Measurements from ENCODE around the gene KANK3.
A peak's percentile ranks its signal among the peaks of the same experiment; 100 is the strongest.
"Not testable (repeated sequence)": the region's sequence is repeated elsewhere in the genome, so short reads cannot be mapped to it uniquely, and the experiment has no call there.

Gene KANK3

DNA sequence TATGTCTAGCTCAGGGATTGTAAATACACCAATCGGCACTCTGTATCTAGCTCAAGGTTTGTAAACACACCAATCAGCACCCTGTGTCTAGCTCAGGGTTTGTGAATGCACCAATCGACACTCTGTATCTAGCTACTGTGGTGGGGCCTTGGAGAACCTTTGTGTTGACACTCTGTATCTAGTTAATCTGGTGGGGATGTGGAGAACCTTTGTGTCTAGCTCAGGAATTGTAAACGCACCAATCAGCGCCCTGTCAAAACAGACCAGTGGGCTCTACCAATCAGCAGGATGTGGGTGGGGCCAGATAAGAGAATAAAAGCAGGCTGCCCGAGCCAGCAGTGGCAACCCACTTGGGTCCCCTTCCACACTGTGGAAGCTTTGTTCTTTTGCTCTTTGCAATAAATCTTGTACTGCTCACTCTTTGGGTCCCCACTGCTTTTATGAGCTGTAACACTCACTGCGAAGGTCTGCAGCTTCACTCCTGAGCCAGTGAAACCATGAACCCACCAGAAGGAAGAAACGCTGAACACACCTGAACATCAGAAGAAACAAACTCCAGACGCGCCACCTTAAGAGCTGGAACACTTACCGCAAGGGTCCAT is 33.4 kb upstream of the KANK3 start:
- not testable (repeated sequence) for H3K27ac Mint-ChIP-seq, H3K4me3 Mint-ChIP-seq, ATAC-seq, H3K4me1 Mint-ChIP-seq, H3K9me3 Mint-ChIP-seq, H3K27me3 Mint-ChIP-seq
- peaks cover 29% of the 10 kb centered on the region for H3K36me3 Mint-ChIP-seq

DNA sequence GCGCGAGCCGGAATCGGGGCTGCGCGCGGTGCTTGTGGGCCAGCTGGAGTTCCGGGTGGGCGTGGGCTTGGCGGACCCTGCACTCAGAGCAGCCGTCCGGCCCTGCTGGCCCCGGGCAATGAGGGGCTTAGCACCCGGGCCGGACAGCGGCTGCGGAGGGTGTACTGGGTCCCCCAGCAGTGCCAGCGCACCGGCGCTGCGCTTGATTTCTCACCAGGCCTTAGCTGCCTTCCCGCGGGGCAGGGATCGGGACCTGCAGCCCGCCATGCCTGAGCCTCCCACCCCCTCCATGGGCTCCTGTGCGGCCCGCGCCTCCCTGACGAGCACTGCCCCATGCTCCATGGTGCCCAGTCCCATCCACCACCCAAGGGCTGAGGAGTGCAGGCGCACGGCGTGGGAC is 32.7 kb upstream of the KANK3 start:
- not testable (repeated sequence) for H3K27ac Mint-ChIP-seq, H3K9me3 Mint-ChIP-seq, ATAC-seq, H3K4me3 Mint-ChIP-seq, H3K27me3 Mint-ChIP-seq, H3K4me1 Mint-ChIP-seq
- H3K36me3 Mint-ChIP-seq = peaks cover 29% of the 10 kb centered on the region

DNA sequence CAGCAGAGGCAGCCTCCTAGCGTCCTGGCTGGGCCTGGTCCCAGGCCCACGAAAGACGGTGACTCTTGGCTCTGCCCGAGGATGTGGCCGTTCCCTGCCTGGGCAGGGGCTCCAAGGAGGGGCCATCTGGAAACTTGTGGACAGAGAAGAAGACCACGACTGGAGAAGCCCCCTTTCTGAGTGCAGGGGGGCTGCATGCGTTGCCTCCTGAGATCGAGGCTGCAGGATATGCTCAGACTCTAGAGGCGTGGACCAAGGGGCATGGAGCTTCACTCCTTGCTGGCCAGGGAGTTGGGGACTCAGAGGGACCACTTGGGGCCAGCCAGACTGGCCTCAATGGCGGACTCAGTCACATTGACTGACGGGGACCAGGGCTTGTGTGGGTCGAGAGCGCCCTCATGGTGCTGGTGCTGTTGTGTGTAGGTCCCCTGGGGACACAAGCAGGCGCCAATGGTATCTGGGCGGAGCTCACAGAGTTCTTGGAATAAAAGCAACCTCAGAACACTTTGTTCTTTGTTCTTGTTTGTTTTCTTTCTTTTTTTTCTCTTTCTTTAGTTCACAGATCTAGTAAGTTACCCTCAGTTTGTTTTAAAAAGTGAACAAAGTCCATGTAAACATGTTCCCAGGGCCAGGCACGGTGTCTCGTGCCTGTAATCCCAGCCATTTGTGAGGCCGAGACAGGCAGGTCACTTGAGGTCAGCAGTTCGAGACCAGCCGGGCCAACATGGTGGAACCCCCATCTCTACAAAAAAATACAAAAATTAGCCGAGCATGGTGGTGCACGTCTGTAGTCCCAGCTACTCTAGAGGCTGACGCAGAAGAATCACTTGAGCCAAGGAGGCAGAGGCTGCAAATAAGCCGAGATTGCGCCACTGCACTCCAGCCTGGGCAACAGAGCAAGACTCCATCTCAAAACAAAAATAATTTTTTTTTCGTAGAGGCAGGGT is 31.1 kb upstream of the KANK3 start:
- Mint-ChIP-seq H3K9me3 (no peaks in the 10 kb centered on the region), H3K27me3 (peaks cover 2% of the 10 kb centered on the region), H3K4me3 (no peak overlapping the region), H3K36me3 (peaks cover 17% of the 10 kb centered on the region), H3K27ac (no peak overlapping the region), H3K4me1 (no peaks in the 10 kb centered on the region)
- no peak for ATAC-seq

DNA sequence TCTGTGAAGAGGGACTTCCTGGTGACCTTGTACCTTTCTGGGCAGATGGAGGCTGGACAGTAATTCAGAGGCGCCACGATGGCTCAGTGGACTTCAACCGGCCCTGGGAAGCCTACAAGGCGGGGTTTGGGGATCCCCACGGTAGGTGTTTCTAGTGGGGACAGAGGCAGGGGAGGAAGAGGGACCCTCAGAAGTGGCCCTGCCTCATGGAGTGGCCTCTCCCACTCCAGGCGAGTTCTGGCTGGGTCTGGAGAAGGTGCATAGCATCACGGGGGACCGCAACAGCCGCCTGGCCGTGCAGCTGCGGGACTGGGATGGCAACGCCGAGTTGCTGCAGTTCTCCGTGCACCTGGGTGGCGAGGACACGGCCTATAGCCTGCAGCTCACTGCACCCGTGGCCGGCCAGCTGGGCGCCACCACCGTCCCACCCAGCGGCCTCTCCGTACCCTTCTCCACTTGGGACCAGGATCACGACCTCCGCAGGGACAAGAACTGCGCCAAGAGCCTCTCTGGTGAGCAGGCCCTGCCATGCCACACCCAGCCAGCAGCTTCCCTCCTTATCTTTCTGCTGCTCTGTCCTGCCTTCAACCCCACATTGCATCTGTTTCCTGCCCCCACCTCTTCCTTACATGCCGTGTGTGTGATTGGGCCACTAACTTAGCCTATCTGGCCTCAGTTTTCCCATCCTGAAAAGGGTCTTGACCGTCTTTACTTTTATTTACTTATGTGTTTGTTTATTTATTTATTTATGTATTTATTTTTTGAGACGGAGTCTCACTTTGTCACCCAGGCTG is 28.1 kb upstream of the KANK3 start:
- peaks cover 7% of the 10 kb centered on the region for H3K4me1 Mint-ChIP-seq
- no peak for ATAC-seq
- no peak overlapping the region for H3K4me3 Mint-ChIP-seq
- peaks cover 32% of the 10 kb centered on the region for H3K27me3 Mint-ChIP-seq
- peaks cover 23% of the 10 kb centered on the region for H3K36me3 Mint-ChIP-seq
- H3K9me3 Mint-ChIP-seq = no peaks in the 10 kb centered on the region
- no peak overlapping the region for H3K27ac Mint-ChIP-seq

DNA sequence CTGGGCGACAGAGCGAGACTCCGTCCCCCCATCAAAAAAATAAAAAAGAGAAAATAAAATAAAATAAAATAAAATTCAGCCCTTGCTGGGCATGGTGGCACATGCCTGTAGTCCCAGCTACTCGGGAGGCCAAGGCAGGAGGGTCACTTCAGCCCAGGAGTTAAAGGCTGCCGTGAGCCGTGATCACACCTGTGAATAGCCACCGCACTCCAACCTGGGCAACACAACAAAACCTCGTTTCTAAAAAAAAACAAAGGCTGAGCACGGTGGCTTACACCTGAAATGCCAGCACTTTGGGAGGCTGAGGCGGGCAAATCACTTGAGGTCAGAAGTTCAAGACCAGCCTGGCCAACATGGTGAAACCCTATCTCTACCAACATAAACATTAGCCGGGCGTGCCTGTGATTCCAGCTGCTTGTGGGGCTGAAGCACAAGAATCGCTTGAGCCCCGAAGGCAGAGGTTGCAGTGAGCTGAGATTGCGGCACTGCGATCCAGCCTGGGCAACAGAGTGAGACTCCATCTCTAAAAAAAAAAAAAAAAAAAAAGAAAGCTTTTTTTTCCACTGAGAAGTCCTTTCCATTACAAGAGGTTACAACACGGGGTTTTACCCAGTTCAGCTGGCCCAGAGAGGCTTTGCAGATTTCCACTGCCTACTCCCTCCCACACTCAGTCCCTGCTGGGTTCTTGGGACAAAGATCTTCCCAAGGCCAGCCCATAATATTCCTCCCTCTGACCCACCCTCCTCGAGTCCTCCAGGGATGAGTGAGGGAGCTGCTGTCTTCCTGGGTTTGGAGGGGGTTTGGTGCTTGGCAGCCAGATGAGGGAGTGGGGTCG is 27.3 kb upstream of the KANK3 start:
- ATAC-seq = no peak
- Mint-ChIP-seq H3K36me3 (peaks cover 23% of the 10 kb centered on the region), H3K27ac (no peak overlapping the region), H3K27me3 (peaks cover 40% of the 10 kb centered on the region), H3K4me3 (no peak overlapping the region), H3K9me3 (no peaks in the 10 kb centered on the region), H3K4me1 (peaks cover 7% of the 10 kb centered on the region)

DNA sequence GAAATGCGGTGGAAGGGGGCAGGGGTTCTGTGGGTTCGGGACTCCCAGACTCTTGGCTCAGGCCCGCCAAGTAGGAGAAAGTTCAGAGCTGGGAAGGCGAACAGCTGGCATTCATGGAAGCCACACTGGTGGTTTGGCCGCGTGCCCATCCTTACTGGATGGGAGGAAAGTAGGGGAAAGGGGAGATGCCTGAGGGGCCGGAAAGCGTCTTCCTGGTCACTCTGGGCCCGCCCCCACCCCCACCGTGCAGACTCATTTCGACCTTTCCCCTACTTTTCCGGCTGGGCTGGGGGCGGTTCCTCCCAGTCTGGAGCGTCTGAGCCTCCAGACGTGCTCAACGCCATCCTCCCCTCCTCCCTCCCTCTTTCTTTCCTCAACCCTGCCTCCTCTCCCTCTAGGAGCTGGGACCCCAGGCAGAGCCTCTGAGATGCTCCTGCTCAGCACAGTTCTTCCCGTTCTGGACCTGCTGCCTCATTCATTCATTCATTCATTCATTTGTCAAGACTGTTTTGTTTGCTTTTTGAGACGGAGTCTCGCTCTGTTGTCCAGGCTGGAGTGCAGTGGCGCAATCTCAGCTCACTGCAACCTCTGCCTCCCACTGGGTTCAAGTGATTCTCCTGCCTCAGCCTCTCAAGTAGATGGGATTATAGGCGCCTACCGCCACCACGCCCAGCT is 24.4 kb upstream of the KANK3 start:
- no peak for ATAC-seq
- H3K4me3 Mint-ChIP-seq = no peak overlapping the region
- H3K27ac Mint-ChIP-seq = no peak overlapping the region
- peaks cover 16% of the 10 kb centered on the region for H3K36me3 Mint-ChIP-seq
- H3K4me1 Mint-ChIP-seq = peaks cover 22% of the 10 kb centered on the region
- H3K9me3 Mint-ChIP-seq = no peaks in the 10 kb centered on the region
- H3K27me3 Mint-ChIP-seq = peaks cover 67% of the 10 kb centered on the region

DNA sequence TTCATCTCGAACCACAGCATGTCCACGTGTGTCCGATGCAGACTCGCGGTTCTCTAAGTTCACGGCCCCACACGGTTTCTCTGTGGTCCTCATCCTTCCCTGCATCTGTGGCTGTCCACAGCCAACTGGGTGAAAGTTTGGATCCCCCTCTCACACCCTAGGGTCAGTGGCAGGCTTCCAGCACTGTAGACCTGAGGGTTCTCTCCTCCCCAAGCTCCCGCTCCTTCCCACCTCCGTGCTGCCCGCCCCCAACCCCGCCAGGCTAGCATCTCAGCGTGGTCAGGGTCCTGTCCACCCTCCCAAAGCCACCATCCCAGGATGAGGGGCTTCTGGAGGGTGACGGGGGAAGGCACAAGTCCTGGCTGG is 23.9 kb upstream of the KANK3 start:
- H3K27ac Mint-ChIP-seq = no peak overlapping the region
- H3K4me3 Mint-ChIP-seq = no peak overlapping the region
- no peaks in the 10 kb centered on the region for H3K9me3 Mint-ChIP-seq
- no peak for ATAC-seq
- H3K4me1 Mint-ChIP-seq = peaks cover 22% of the 10 kb centered on the region
- peaks cover 72% of the 10 kb centered on the region for H3K27me3 Mint-ChIP-seq
- peaks cover 16% of the 10 kb centered on the region for H3K36me3 Mint-ChIP-seq

DNA sequence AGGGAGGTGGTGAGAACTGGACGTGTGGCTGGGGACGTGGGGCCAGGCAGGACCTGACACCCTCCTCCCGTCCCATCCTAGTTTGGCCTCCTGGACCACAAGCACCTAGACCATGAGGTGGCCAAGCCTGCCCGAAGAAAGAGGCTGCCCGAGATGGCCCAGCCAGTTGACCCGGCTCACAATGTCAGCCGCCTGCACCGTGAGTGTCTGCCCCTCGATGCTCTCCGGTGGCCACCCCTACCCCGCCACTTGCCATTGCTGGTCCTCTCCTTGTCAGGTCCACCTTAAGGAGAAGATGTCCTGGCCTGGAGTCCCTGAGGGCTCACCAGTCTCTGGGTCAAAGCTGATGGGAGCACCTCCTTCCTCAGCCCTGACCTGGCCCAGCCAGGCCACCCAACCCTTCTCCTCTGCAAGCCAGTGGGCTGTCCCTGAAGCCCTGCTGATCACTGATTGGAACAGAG is 23.1 kb upstream of the KANK3 start:
- H3K4me1 Mint-ChIP-seq = peaks cover 22% of the 10 kb centered on the region
- no peaks in the 10 kb centered on the region for H3K9me3 Mint-ChIP-seq
- no peak for ATAC-seq
- H3K27ac Mint-ChIP-seq = no peak overlapping the region
- peaks cover 16% of the 10 kb centered on the region for H3K36me3 Mint-ChIP-seq
- no peak overlapping the region for H3K4me3 Mint-ChIP-seq
- H3K27me3 Mint-ChIP-seq = peaks cover 79% of the 10 kb centered on the region

DNA sequence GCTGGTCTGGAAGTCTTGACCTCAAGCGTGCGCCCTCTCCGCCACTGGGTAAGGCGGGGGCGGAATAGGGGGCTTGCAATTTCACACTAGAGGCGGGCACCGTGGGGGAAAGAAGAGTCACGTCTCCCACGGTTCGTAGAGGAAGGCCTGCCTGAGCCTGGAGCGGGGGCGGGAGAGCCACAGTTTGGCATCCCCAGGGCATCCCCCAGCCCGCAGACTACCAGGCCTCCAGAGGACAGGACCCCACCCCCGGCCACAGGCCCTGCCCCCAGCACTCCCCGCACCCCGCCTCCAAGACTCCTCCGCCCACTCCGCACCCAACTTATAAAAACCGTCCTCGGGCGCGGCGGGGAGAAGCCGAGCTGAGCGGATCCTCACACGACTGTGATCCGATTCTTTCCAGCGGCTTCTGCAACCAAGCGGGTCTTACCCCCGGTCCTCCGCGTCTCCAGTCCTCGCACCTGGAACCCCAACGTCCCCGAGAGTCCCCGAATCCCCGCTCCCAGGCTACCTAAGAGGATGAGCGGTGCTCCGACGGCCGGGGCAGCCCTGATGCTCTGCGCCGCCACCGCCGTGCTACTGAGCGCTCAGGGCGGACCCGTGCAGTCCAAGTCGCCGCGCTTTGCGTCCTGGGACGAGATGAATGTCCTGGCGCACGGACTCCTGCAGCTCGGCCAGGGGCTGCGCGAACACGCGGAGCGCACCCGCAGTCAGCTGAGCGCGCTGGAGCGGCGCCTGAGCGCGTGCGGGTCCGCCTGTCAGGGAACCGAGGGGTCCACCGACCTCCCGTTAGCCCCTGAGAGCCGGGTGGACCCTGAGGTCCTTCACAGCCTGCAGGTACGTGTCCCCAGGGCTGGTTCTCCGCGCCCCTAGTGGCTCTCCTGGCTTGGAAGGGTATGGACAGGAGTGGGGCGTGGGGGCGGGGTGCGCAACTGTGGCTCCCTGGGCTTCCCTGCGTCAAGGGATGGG is 21.0 kb upstream of the KANK3 start, which contains the start of gene ANGPTL4:
TSS of gene ANGPTL4 (plus strand) at position 353 of the 969 bp plus-strand sequence. CDS start at position 520, 167 bp downstream.
- Mint-ChIP-seq H3K4me1 (peaks cover 22% of the 10 kb centered on the region), H3K4me3 (peak within 1 kb of the TSS; percentile 66), H3K27me3 (peaks cover 89% of the 10 kb centered on the region), H3K36me3 (peaks cover 15% of the 10 kb centered on the region), H3K27ac (no peak within 1 kb of the TSS), H3K9me3 (no peaks in the 10 kb centered on the region)
- ATAC-seq = peak; percentile 67

DNA sequence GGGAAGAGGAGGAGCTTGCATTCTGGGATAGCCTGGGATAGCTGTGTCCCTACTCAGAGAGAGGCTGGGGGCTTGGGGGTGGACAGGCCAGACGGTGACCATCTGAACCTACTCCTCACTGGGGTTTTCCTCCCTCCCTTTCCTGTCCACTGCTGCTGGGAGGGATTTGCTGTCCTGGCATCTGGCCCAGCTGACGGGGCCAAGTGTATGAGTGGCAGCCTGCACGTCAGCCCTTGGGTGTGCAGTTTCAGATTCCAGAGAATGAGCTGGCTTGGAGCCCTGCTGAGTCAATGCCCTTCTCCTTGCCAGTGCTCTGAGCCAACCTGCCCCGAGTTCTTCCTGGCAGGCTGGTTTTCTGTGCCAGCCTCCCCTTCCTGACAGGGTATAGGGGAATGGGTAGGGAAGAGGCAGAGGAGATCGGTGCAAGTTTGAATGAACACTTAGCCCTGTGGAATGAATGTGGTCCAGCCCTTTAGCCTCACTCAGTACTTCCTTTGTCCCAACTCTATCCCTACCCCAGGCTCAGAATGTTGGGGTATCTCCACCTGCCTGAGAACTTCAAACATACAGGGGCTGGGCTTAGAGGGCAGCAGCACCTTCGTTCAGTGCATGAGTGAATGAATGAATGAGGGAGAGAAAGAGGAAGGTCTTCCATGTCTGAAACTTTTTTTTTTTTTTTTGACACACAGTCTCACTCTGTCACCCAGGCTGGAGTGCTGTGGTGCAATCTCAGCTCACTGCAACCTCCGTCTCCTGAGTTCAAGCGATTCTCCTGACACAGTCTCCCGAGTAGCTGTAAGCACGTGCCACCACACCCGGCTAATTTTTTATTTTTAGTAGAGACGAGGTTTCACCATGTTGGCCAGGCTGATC is 19.1 kb upstream of the KANK3 start:
- H3K4me3 Mint-ChIP-seq = no peak overlapping the region
- no peak for ATAC-seq
- H3K4me1 Mint-ChIP-seq = peaks cover 16% of the 10 kb centered on the region
- H3K27ac Mint-ChIP-seq = no peak overlapping the region
- H3K9me3 Mint-ChIP-seq = no peaks in the 10 kb centered on the region
- H3K36me3 Mint-ChIP-seq = no peaks in the 10 kb centered on the region
- peaks cover 69% of the 10 kb centered on the region for H3K27me3 Mint-ChIP-seq

DNA sequence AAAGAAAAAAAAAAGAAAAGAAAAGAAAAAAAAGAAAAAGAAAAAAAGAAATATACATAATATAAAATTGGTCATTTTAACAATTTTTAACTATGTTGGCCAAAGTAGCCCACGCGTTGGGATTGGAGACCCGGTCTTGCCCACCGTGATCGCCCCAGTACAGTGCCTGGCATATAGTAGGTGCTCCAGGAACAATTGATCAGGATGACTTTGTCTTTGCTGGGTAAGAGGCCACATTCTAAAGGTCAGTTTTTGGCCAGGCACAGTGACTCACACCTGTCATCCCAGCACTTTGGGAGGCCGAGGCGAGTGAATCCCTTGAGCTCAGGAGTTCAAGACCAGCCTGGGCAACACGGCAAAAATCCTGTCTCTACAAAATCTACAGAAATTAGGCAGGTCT is 17.1 kb upstream of the KANK3 start:
- no peak for ATAC-seq
- peaks cover 4% of the 10 kb centered on the region for H3K9me3 Mint-ChIP-seq
- no peak overlapping the region for H3K27ac Mint-ChIP-seq
- H3K4me1 Mint-ChIP-seq = peaks cover 16% of the 10 kb centered on the region
- no peaks in the 10 kb centered on the region for H3K36me3 Mint-ChIP-seq
- H3K4me3 Mint-ChIP-seq = no peak overlapping the region
- H3K27me3 Mint-ChIP-seq = peaks cover 50% of the 10 kb centered on the region

DNA sequence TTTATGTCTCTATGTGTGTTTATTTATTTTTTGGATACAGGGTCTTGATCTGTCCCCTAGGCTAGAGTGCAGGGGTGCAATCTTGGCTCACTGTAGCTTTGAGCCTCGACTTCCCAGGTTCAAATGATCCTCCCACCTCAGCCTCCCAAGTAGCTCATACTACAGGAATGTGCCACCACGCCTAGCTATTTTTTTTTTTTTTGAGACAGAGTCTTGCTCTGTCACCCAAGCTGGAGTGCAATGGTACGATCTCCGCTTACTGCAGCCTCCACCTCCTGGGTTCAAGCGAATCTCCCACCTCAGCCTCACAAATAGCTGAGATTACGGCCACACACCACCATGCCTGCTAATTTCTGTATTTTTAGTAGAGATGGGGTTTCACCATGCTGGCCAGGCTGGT is 15.9 kb upstream of the KANK3 start:
- peaks cover 10% of the 10 kb centered on the region for H3K4me1 Mint-ChIP-seq
- H3K9me3 Mint-ChIP-seq = peaks cover 4% of the 10 kb centered on the region
- ATAC-seq = no peak
- H3K27ac Mint-ChIP-seq = no peak overlapping the region
- H3K27me3 Mint-ChIP-seq = peaks cover 43% of the 10 kb centered on the region
- no peaks in the 10 kb centered on the region for H3K36me3 Mint-ChIP-seq
- no peak overlapping the region for H3K4me3 Mint-ChIP-seq

All from stimulated activated memory B cell treated with anti-CD40 and anti-IgM and Interleukin-4, amounts not matched to agents 10 μg/mL and 1 μg/mL and 100 μg/mL, for 72 hours (primary cell).